Stimulated activated CD8-positive, alpha-beta memory T cell treated with anti-CD3 and anti-CD28 coated beads, Interleukin-15, amount 100 ng/mL, for 48 hours (primary cell): ENCODE data around the gene TNFAIP8L1.
"Not testable (repeated sequence)": the region's sequence is repeated elsewhere in the genome, so short reads cannot be mapped to it uniquely, and the experiment has no call there.

ENCODE experiments used
- DNase-seq, 2 donors: peaks; one replicate each; pipeline ENCODE4 v3.0.0-alpha.2; 2020; ENCODE audit warnings: low read depth in 2 of 2

TNFAIP8L1 gene

DNA sequence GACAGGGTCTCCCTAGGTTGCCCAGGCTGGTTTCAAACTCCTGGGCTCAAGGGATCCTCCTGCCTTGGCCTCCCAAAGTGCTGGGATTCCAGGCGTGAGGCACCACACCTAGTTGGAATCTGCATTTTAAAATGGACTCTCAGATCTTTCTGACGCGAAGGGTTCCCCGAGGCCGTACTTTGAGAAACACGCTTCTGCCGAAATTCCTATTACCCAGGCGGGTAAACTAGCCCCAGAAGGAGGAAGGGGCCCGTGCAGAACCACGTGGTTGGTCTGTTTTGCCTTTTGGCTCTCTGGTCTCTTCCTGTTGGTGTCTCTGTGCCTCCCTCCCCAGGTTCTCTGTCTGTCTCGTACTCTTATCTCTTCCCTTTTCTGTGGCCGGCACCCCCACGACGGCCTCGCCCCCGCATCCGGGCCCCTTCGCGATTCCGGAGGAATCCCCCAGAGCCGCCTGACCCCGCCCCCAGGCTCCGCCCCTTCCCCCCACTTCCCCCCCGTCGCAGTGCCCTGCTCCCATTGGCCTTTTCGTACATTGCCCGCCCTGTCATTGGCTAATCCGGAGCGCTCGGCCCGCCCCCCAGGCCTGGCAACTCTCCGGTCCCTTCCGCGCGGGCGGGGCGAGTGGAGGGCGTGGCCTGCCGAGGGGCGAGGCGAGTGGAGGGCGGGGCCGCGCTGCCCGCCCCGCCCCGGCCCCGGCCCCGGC, at the start of gene TNFAIP8L1:
Gene TNFAIP8L1 (plus strand): TSS at position 689 of the 703 bp plus-strand sequence. CDS start 12,354 bp downstream, outside the sequence.
- DNase-seq: peak; percentile 98

DNA sequence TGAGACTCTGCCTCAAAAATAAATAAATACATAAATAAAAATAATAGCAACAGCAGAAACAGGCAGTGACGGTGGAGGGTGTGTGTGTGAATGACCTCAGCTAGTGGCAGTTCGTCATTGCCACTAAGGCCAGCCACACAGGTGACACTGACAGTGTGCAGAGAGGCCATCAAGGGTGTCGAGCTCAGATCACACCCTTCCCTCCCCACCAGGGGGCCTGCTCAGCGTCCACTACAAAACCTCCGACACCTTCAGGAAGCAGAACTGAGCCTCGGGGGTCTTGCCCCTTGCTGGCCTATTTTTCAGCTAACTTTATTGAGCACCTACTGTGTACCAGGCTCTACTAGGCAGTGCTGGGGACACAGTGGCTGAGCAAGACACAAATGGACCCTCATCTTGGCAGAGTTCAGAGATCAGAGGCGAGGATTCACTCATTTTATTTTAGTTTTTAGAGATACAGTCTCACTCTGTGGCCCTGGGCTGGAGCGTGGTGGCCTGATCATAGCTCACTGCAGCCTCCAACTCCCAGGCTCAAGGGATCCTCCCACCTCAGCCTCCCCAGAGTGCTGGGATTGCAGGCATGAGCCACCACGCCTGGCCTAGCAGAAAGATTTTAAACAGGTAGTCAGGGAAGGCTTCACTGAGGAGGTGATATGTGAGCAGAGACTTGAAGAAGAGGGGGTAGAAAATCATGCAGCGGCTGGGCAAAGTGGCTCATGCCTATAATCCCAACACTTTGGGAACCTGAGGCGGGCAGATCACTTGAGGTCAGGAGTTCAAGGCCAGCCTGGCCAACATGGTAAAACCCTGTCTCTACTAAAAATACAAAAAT, 49.5 kb upstream of the TNFAIP8L1 start:
- DNase-seq: no peak

DNA sequence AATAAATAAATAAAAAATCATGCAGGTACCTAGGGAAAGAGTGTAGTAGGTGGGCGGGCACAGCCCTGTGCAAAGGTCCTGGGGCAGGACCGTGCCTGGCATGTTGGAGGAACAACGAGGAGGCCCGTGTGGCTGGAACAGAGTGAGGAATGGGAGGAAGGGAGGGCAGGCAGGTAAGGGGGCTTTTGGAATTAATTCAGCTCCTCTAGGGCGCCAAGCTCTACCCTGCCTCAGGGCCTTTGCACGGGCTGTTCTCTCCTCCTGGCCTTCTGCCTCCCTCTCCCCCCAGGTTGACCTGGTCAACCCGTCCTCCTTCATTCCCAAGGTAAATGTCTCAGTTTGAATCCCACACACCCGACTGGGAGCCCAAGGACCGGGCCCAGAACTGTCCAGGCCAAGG, 48.8 kb upstream of the TNFAIP8L1 start:
- no peak for DNase-seq

DNA sequence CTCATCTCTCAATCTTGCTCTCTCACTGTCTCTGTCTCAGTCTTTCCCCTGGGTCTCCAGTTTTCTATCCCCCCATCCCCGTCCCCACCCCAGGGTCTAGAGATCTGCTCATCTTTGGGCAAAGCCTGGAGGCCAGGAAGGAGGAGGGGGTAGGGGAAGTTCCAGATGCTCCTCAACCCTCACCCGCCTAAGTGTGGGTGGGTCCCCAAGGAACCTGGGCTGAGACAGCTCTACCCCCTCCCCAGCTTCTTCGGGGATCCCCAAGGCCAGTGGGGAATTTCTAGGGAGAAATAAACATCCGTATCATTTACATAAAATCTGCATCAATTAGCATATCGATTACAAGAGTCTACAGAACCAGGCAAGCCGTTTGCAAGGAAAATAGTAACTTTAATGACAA, 48.0 kb upstream of the TNFAIP8L1 start:
- DNase-seq: no peak

DNA sequence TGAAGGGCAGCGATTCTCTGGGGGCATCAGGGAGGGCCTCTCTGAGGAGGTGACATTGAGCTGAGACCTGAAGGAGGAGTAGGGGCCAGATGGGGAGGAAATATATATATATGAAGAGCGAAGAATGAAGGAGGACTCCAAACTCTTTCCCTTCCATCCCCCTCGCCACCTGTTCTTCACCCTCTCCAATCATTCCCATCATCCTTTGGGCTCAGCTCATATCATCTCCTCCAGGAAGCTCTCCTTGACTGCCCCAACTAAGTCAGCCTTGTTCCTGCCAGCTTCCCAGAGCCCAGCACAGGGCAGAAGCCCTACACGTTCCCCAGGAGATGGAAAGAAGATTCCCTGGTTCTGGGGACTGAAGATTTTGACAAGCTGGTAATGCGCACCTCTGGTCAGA, 46.9 kb upstream of the TNFAIP8L1 start:
- DNase-seq: no peak

DNA sequence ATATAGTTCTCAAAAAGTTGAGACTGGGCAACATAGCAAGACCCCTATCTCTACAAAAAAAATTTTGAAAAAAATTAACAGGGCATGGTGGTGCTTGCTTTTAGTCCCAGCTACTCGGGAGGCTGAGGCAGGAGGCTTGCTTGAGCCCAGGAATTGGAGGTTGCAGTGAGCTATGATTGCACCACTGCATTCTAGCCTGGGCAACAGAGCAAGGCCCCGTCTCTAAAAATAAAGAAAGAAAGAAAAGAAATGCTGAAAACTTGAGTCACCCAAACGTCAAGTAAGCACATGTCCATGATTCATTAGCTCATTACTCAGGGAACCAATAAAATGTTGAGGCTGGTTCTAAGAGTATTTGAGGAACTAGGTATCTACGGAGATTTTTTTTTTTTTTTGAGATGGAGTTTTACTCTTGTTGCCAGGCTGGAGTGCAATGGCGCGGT, 45.9 kb upstream of the TNFAIP8L1 start:
- no peak for DNase-seq

DNA sequence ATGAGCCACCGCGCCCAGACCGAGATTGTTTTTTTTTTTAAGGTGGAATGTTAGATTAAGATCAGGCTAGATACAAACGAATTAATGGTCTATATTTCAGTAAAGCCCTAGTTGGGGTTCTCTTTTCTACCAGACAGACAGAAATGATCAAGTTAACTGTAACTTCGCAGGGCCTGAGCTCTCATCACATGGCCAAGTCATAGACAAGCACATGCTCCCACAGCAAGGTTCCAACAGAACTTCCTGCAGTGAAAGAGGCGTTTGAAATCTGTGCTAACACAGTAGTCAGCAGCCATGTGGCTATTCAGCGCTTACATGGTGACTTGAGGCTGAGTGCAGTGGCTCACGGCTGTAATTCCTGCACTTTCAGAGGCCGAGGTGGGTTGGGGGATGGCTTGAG, 45.1 kb upstream of the TNFAIP8L1 start:
- no peak for DNase-seq

DNA sequence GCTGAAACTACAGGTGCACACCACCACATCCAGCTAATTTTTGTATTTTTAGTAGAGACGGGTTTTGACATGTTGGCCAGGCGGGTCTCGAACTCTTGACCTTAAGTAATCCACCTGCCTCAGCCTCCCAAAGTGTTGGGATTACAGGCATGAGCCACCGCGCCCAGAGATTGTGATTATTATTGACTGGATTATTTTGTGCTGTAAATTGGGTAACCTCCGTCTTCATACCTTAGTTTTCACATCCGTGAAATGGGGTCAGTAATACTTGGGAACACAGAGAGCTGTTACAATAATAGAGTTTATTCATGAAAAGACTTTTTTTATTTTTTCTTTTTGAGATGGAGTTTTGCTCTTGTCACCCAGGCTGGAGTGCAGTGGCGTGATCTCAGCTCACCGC, 44.2 kb upstream of the TNFAIP8L1 start:
- not testable (repeated sequence) for DNase-seq

DNA sequence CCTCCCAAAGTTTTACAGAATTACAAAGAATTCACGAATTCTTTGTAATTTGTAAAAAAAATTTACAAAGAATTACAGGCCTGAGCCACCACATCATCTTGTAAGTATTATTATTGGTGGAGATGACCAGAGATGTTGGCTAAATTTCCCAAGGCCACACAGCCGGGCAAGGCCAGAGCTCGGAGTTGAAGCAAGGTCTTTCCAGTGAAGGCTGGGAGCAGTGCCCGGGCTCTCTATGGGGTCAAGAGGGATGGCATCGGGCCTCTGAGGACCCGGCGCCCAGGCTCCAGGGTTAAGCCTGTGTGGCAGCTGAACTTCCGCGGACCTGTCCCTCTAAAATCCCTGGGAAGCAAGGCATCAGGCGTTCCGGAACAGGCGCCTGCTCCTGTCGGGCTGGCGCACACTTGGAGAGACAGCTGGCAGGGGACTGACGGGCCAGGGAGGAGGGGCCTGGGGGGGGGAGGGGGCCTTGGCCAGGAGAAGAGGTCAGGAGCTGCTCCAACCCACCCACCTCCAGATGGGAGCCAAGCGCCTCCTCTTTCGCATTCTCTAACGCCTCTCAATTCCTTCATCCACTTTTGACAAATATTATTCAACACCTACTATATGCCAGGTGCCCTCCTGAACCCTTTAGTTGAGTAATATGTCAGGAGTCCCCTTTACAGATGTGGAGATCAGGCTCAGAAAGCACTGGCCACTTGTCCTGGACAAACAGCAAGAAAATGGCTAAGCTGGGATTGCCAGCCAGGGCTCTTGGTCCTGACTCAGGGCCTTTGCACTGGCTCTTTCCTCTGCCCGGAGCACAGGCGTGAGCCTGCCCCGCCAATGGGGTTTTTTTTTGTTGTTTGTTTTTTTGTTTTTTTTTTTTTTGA, 43.0 kb upstream of the TNFAIP8L1 start:
- DNase-seq: no peak

DNA sequence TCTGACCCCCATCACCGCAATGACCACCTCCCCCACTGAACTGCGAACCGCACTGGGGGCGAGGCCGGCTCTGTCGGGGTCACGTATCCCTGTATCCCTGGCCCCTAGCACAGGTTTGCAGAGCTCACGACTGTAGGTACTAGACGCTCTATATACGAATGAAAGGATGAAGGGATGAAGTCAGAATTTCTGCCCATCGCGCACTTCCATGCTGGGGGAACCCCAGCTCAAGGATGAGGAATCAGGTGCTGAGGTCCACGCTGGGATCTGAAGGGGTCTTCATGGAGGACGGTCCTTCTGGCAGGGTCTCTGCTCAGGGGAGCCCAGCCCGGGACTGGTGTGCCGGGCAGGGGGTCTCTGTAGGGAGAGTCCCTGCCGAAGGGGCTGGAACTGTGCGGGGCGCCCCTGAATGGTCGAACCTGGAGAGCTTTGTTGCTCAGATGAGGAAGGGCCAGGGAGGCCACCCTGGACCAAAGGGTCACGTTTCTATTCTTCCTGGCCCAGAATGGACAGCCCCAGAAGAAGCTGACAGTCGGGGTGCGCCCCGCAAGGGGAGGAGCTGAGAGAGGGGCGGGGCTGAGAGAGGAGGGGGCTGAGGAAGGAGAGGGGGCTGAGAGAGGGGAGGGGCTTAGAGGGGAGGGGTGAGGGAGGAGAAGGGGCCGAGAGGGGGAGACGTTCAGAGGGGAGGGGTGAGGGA, 41.9 kb upstream of the TNFAIP8L1 start:
- DNase-seq: no peak

DNA sequence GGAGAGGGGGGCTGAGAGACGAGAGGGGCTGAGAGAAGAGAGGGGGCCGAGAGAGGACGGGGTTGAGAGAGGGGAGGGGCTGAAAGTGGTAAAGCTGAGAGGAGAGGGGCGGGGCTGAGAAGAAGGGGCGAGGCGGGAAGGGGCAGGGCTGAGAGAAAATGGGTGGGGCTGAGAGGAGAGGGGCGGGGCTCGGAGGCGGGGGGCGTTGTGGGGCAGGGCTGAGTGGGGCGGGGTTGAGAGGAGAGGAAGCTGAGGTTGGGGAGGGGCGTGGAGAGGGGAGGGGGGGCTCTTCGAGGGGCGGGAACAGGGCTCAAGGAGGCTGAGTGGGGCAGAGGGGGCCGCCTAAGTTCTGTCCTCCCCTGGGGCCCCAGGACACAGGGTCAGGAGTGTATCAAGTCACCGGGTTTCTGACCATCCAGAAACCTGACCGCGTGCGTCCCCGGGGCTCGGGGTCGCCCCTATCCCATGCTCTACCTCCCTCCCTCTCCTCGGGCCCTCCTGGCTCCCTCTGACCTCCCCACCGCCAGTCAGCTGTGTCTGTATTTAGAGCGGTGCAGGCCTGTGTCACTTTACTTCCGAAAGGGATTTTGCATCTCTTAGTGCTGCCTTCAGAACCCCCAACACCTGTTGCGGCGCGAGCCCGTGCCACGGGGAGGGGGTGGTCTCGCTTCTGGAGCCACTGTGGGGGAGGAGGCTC, 41.2 kb upstream of the TNFAIP8L1 start:
- no peak for DNase-seq

DNA sequence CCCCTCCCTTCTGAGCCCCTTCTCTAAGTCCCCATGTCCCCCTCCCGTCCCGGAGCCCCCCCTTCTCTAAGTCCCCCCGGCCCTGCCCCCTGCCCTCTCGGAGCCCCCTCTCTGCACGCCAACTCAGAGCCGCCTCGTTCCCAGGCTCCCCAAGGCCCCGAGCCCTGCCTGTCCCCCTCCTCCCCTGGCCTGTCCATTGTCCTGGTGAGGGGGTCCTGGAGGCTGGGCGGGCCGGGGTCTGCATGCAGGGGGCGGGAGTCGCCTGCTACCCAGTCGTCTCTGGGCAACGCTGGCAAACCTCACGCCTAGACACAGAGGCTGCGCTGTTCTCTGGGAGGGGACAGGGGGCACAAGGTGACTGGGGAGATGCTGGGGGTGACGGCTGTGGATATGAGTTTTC, 40.6 kb upstream of the TNFAIP8L1 start:
- DNase-seq: no peak

DNA sequence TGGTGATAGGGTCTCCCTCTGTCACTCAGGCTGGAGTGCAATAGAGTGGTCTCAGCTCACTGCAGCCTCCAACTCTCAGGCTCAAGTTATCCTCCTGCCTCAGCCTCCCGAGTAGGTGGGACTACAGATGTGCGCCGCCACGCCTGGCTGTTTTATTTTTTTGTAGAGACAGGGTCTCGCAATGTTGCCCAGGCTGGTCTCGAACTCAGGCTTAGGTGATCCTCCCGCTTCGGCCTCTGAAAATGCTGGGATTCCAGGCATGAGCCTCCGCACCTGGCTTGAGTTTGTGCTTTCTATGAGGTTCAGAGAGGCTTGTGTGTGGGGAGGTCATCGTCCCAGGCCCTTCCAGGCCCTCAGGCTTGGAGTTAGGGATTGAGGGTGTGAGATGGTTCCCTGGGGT, 39.2 kb upstream of the TNFAIP8L1 start:
- no peak for DNase-seq

DNA sequence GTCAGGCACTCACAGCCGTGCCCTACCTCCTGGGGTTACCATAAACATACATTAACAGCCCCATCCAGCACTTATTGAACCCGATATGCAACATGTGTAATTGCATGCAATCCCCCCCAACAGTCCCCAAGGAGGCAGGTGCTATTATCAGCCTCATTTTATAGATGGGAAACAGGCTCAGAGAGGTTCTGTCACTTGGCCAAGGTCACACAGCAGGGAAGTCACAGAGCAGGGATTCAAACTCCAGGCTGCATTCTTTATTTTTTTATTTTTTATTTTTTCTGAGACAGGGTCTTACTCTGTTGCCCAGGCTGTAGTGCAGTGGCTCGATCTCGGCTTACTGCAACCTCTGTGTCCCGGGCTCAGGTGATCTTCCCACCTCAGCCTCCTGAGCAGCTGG, 38.4 kb upstream of the TNFAIP8L1 start:
- DNase-seq: no peak

DNA sequence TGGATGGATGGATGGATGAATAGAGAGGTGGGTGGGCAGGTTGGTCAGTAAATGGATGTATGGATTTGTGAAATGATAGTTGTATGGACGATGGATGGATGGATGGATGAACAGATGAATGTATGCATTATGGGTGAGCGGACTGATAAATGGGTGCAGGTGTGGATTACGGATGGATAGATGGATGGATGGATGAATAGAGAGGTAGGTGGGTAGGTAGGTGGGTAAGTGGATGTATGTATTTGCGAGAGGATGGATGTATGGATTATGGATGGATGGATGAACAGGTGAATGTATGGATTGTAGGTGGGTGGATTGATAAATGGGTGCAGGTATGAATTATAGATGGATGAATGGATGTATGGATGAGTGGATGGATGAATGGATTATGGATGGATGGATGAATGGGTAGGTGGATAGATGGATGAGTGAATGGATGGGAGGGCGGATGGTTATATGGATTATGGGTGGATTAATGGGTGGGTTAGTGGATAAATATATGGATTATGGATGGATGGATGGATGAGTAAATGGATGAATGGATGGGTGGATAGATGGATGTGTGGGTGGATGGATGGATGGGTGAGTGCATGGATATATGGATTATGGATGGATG, 37.0 kb upstream of the TNFAIP8L1 start:
- no peak for DNase-seq

DNA sequence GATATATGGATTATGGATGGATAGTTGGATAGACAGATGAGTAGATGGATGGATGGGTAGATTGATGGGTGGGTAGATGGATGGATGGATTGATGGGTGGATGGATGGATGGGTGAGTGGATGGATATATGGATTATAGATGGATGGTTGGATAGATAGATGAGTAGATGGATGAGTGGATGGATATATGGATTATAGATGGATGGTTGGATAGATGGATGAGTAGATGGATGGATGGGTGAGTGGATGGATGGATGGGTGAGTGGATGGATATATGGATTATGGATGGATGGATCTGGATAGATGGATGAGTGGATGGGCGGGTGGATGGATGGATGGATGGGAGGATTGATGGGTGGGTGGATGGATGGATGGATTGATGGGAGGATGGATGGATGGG, 36.4 kb upstream of the TNFAIP8L1 start:
- DNase-seq: no peak

DNA sequence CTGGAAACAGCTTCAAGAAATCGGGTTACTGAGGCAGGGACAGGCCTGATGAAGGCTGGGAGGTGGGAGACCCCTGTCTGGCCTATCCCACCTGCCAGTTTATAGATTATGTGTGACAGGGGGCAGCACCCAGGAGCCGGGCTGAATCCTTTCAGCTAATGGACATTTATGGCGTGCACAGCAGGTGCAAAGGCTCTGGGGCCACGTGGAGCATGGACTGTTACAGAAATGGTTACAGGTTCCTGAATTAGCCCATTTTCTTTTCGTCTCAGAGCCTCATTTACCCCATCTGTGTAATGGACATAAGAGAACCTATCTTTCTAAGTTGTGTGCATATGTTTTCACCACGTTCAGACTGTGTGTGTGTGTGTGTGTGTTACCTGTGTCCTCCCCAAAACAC, 34.4 kb upstream of the TNFAIP8L1 start:
- DNase-seq: no peak

DNA sequence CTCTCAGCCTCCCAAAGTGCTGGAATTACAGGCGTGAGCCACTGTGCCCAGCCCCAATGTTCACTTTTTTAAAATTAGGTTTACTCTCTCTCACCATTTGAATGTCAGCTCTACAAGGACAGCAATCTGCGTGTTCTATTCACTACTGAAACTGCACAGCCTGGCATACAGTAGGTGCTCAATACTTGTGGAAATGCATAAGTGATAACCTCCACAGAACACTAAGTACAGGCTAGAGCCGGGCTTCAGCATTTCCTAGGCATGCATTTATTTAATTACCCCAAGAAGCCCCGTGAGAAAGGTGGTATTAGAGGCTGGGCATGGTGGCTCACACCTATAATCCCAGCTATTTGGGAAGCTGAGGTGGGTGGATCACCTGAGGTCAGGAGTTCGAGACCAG, 33.1 kb upstream of the TNFAIP8L1 start:
- no peak for DNase-seq

DNA sequence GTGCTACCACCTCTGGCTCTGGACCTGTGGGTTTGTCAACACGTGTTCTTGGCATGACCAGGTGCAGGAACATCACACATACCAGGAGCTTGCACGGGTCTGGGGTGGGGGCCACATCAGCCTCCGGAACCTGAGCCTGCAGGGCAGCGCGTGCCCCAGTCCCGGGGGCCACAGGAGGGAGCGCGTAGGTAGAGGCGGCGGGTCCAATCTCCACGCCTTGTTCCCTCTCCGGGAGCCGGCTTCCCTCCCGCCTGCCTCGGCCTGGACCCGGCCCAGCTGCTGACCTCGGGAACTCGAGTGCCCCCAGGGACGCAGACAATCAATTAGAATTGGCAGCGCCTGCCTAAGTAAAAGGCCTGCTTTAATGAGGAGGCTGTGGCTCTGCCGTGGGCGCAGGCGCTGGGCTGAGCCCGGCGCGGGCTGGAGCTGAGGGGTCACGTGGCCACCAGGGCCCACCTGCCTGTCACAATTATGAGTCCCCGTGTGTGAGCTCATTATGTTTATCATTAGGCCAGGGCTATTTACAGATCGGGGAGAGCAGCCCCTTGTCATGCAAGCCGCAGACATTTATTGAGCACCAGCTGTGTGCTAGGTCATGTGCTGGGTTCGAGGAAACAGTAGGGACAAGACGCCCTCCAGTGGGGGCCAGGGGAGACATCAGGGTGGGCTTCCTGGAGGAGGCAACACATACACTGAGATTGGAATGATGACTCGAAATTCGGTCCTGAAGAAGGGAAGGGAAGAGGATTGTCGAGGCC, 32.2 kb upstream of the TNFAIP8L1 start:
- DNase-seq: no peak
